H1 (cell line): Measurements from ENCODE around the gene TXNRD2. TPM values are rescaled to one million over a fixed set of nuclear protein-coding genes. Genes with fewer than 3 reads are reported as not detected.

ENCODE experiments used
- CTCF ChIA-PET: fragments of 300-600 bp; sonication (Branson Sonifier 250); formaldehyde crosslinking; loops from one replicate; lab custom pipeline; 2021; ENCODE audit not compliant: partially characterized antibody; lab: Charles Lee
- POLR2A ChIA-PET: fragments of 300-600 bp; sonication (Branson Sonifier 250); formaldehyde crosslinking; loops from one replicate; lab custom pipeline; 2021; ENCODE audit warnings: inconsistent platforms; ENCODE audit not compliant: partially characterized antibody; lab: Charles Lee
- DNase-seq, 2 experiments: peaks; one replicate each; pipeline versions ENCODE4 v3.0.0 to v3.0.0-alpha.2; 2010 to 2022; ENCODE audit warnings: low spot score in 2 of 2, low read depth in 1 of 2, mixed read lengths in 1 of 2
- FAIRE-seq: peaks from 2 replicates; lab custom pipeline; 2011; peaks lifted over from hg19 to GRCh38; lab: Jason Lieb, UNC
- H2AFZ ChIP-seq: 2 replicates; pipeline ENCODE4 v1.8.1; 2012; ENCODE audit warnings: low read length, inconsistent platforms
- H2AK5ac ChIP-seq: 2 replicates; pipeline ENCODE4 v1.6.1; 2013; ENCODE audit warnings: low read depth, low read length
- H2BK120ac ChIP-seq: replicated peaks from 2 replicates; pipeline ENCODE3; 2013; ENCODE audit warnings: low read depth, low read length, inconsistent platforms
- H2BK12ac ChIP-seq: 2 replicates; pipeline ENCODE4 v1.6.1; 2013; ENCODE audit warnings: low read depth, low read length
- H2BK15ac ChIP-seq: 2 replicates; pipeline ENCODE4 v1.6.1; 2013; ENCODE audit warnings: low read length
- H2BK20ac ChIP-seq: 2 replicates; pipeline ENCODE4 v1.6.1; 2013; ENCODE audit warnings: low read length
- H2BK5ac ChIP-seq: 2 replicates; pipeline ENCODE4 v1.6.1; 2013; ENCODE audit warnings: low read depth, low read length
- H3K14ac ChIP-seq: 2 replicates; pipeline ENCODE4 v1.6.1; 2013; ENCODE audit warnings: inconsistent platforms; ENCODE audit not compliant: insufficient read length
- H3K18ac ChIP-seq: 2 replicates; pipeline ENCODE4 v1.6.1; 2013; ENCODE audit warnings: low read length; ENCODE audit errors: extremely low read depth
- H3K23ac ChIP-seq: 2 replicates; pipeline ENCODE4 v1.6.1; 2013; ENCODE audit warnings: inconsistent platforms; ENCODE audit not compliant: insufficient read length
- H3K23me2 ChIP-seq: 2 replicates; pipeline ENCODE4 v1.6.1; 2013; ENCODE audit warnings: low read depth, low read length
- H3K27ac ChIP-seq: 2 replicates; pipeline ENCODE4 v1.6.1; 2011; ENCODE audit warnings: low read depth, low read length, inconsistent platforms
- H3K27me3 ChIP-seq, 4 experiments: replicated peaks in 1 of 4; 1 replicate in 1 of 4; 2 replicates in 3 of 4; pipeline versions ENCODE4 v1.6.1 to v1.8.1; 2011 to 2013; ENCODE audit warnings: low read length in 3 of 4, mild to moderate bottlenecking in 3 of 4, inconsistent platforms in 2 of 4, mixed read lengths in 2 of 4, moderate library complexity in 1 of 4; ENCODE audit not compliant: control insufficient read depth in 3 of 4, insufficient read depth in 3 of 4; ENCODE audit errors: extremely low read depth in 1 of 4
- H3K36me3 ChIP-seq, 4 experiments: 2 replicates each; pipeline versions ENCODE4 v1.6.1 to v1.8.1; 2011 to 2013; ENCODE audit warnings: mild to moderate bottlenecking in 4 of 4, low read length in 3 of 4, moderate library complexity in 2 of 4, control low read depth in 1 of 4, inconsistent platforms in 1 of 4; ENCODE audit not compliant: insufficient read depth in 4 of 4, control insufficient read depth in 2 of 4
- H3K4ac ChIP-seq: replicated peaks from 2 replicates; pipeline ENCODE3; 2013; ENCODE audit warnings: low read length, low read depth, mixed read lengths, inconsistent platforms; ENCODE audit not compliant: insufficient read length
- H3K4me1 ChIP-seq, 4 experiments: replicated peaks in 1 of 4; 1 replicate in 1 of 4; 2 replicates in 3 of 4; pipeline versions ENCODE4 v1.6.1 to v1.8.1; 2011 to 2013; ENCODE audit warnings: low read length in 3 of 4, inconsistent platforms in 2 of 4, mixed read lengths in 1 of 4; ENCODE audit not compliant: insufficient read depth in 4 of 4, control insufficient read depth in 3 of 4
- H3K4me2 ChIP-seq, 2 experiments: 2 replicates each; pipeline versions ENCODE4 v1.6.1 to v1.8.1; 2011 to 2013; ENCODE audit warnings: low read depth in 2 of 2, low read length in 2 of 2, control low read depth in 1 of 2, inconsistent platforms in 1 of 2, mild to moderate bottlenecking in 1 of 2; ENCODE audit not compliant: insufficient read depth in 1 of 2
- H3K4me3 ChIP-seq, 4 experiments: fragments of 200-600, 300-600 bp in 1 of 4; sonication (generic), shearing (Covaris generic), sonication (Bioruptor Twin) in 1 of 4; 2 replicates each; pipeline versions ENCODE4 v1.5.1 to v1.8.1; 2011 to 2016; ENCODE audit warnings: low read length in 4 of 4, low read depth in 3 of 4, control low read depth in 2 of 4, inconsistent platforms in 2 of 4, mild to moderate bottlenecking in 2 of 4, mixed read lengths in 1 of 4, moderate library complexity in 1 of 4; ENCODE audit not compliant: insufficient read depth in 2 of 4; ENCODE audit errors: extremely low read depth in 1 of 4
- H3K56ac ChIP-seq: replicated peaks from 2 replicates; pipeline ENCODE3; 2013; ENCODE audit warnings: low read depth, mild to moderate bottlenecking, mixed read lengths, low read length, inconsistent platforms; ENCODE audit not compliant: insufficient read length
- H3K79me1 ChIP-seq: 2 replicates; pipeline ENCODE4 v1.6.1; 2013; ENCODE audit warnings: low read depth, low read length, control low read depth
- H3K79me2 ChIP-seq, 2 experiments: 2 replicates each; pipeline versions ENCODE4 v1.6.1 to v1.8.1; 2012 to 2013; ENCODE audit warnings: low read length in 2 of 2, mild to moderate bottlenecking in 2 of 2, inconsistent platforms in 1 of 2; ENCODE audit not compliant: insufficient read depth in 2 of 2, control insufficient read depth in 1 of 2
- H3K9ac ChIP-seq, 4 experiments: replicated peaks in 1 of 4; 1 replicate in 1 of 4; 2 replicates in 3 of 4; pipeline versions ENCODE4 v1.6.1 to v1.8.1; 2011 to 2013; ENCODE audit warnings: low read depth in 3 of 4, low read length in 3 of 4, control low read depth in 2 of 4, mild to moderate bottlenecking in 2 of 4, moderate library complexity in 2 of 4, inconsistent platforms in 1 of 4; ENCODE audit errors: extremely low read depth in 1 of 4
- H3K9me3 ChIP-seq, 2 experiments: 2 replicates each; pipeline versions ENCODE4 v1.6.1 to v1.8.1; 2012 to 2013; ENCODE audit warnings: mild to moderate bottlenecking in 2 of 2, moderate library complexity in 2 of 2, control low read depth in 1 of 2, inconsistent platforms in 1 of 2, low read depth in 1 of 2, low read length in 1 of 2, mixed read lengths in 1 of 2; ENCODE audit not compliant: insufficient read depth in 2 of 2
- H4K20me1 ChIP-seq, 2 experiments: replicated peaks in 1 of 2; 2 replicates each; pipeline versions ENCODE3 to v1.8.1; 2011 to 2013; ENCODE audit warnings: inconsistent platforms in 2 of 2, low read length in 2 of 2, mild to moderate bottlenecking in 1 of 2; ENCODE audit not compliant: insufficient read depth in 2 of 2, control insufficient read depth in 1 of 2
- H4K5ac ChIP-seq: 2 replicates; pipeline ENCODE4 v1.6.1; 2013; ENCODE audit warnings: low read length, low read depth, mixed read lengths, inconsistent platforms; ENCODE audit not compliant: insufficient read length
- H4K8ac ChIP-seq: 2 replicates; pipeline ENCODE4 v1.8.0; 2013; ENCODE audit warnings: mild to moderate bottlenecking, moderate library complexity, low read length, inconsistent platforms; ENCODE audit not compliant: insufficient read depth; ENCODE audit errors: extremely low read depth
- H4K91ac ChIP-seq: replicated peaks from 2 replicates; pipeline ENCODE3; 2013; ENCODE audit warnings: low read length, mixed read lengths, inconsistent platforms; ENCODE audit not compliant: insufficient read length
- CHD1 ChIP-seq: IDR thresholded peaks from 2 replicates; pipeline ENCODE4 v1.6.1; 2012; ENCODE audit warnings: low read depth, low read length, improper control_type of control experiment
- FOSL1 ChIP-seq: IDR thresholded peaks from 2 replicates; pipeline ENCODE4 v1.6.1; 2011; ENCODE audit warnings: mild to moderate bottlenecking, low read depth, low read length, moderate library complexity; ENCODE audit not compliant: insufficient read depth
- GTF2F1 ChIP-seq: IDR thresholded peaks from 2 replicates; pipeline ENCODE4 v1.6.1; 2012; ENCODE audit warnings: low read depth, low read length, improper control_type of control experiment, borderline replicate concordance
- HDAC6 ChIP-seq: IDR thresholded peaks from one replicate; pipeline ENCODE4 v1.7.1; 2012; ENCODE audit warnings: low read depth, mild to moderate bottlenecking, inconsistent platforms, low read length, moderate library complexity
- KDM4A ChIP-seq: IDR thresholded peaks from one replicate; pipeline ENCODE4 v1.7.1; 2012; ENCODE audit warnings: low read depth, mild to moderate bottlenecking, moderate library complexity, low read length, inconsistent platforms; ENCODE audit not compliant: severe bottlenecking
- RFX5 ChIP-seq: IDR thresholded peaks from 2 replicates; pipeline ENCODE4 v1.6.1; 2011; ENCODE audit warnings: low read depth, low read length, improper control_type of control experiment, borderline replicate concordance
- SP4 ChIP-seq: IDR thresholded peaks from 2 replicates; pipeline ENCODE4 v1.6.1; 2012; ENCODE audit warnings: low read length, inconsistent platforms
- TCF12 ChIP-seq: IDR thresholded peaks from 2 replicates; pipeline ENCODE4 v1.6.1; 2011; ENCODE audit warnings: low read depth, mild to moderate bottlenecking, low read length
- TEAD4 ChIP-seq: IDR thresholded peaks from 2 replicates; pipeline ENCODE4 v1.6.1; 2012; ENCODE audit warnings: low read depth, low read length, inconsistent platforms, mixed read lengths
- WGBS, 2 experiments: shearing (Covaris generic) in 1 of 2; methylation state at CpG; one replicate each; pipeline versions ENCODE4 v1.1.6 to v1.1.7; 2013 to 2015; ENCODE audit warnings: low lambda C conversion rate in 2 of 2, mixed read lengths in 2 of 2, inconsistent platforms in 1 of 2, low coverage in 1 of 2, missing lambda C conversion rate in 1 of 2; ENCODE audit not compliant: insufficient replicate concordance in 2 of 2, insufficient coverage in 1 of 2, insufficient read length in 1 of 2; ENCODE audit errors: extremely low coverage in 1 of 2, missing lambda C conversion rate in 1 of 2; 5-methylcytosine and 5-hydroxymethylcytosine counted together
- polyA plus RNA-seq, 7 experiments: library from polyadenylated mRNA; depleted of rRNA in 3 of 7; stranded (reverse) in 5 of 7; unstranded in 2 of 7; fragments of >200 nt in 5 of 7; fragments of 200-250 nt in 2 of 7; gene quantifications; 1 replicate in 5 of 7; 2 replicates in 1 of 7; 4 replicates in 1 of 7; pipeline versions ENCODE4 v1.2.1 to v1.2.3, GENCODE V29; 2011 to 2013; ENCODE audit warnings: missing spikeins in 2 of 7, mixed read lengths in 2 of 7
- total RNA-seq: library from RNA; stranded (reverse); fragmentation: NEBNext Ultra II Directional; extraction: Animal tissue kit (Norgen Biotek cat#: 25700); gene quantifications from 2 replicates; pipeline ENCODE4 v1.2.1, GENCODE V29; 2021

The TXNRD2 gene
- total and polyA plus RNA-seq, 2 of the 8 experiments (the other 6 are each of a cell fraction or from before 2014, with no cell fraction given): 14.8 to 21.9 TPM

DNA sequence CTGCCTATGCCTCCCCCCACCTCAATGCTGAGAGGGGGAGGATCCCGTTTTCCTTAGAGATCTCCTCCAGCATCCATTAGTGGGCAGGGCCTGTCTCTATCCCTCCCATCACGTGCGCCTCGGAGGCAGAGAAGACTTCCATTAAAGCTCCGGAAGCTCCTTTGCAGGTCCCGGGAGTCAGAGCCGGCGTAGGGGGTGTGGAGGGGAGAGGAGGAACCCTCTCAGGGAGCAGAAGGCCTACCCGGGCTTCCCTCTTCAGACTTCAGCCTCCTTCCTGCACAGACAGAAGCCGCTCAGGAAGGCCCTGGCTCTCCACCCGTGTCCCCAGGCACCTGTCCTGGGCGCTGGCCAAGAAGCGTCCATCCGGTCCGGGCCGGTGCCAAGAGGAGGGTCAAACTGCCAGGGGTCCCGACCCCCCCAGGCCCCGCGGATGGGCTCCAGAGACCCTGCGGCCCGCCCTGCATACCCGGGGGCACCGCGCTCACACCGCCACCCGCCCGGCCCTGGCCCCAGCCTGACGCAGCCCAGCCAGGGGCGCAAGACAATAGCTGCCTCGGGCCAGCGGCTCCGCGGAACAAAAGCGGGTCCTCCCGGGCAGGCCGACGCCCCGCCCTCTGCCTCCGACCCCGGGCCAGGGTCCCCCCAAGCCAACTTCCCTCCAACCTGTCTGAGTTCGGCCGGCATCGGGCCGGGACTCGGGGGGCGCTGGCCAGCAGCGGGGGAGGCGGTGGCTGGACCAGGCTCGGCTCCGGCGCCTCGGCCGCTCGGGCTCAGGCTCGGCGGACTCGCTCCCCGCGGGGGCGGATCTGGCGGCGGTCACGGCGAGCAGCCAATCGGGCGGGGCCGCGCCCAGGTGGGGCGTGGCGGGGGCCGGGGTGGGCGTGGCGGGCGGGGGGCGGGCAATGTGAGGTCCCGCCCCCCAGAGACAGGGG, 45.1 kb upstream of the TXNRD2 start:
- FAIRE-seq (peak; percentile 42), DNase-seq (peak in 1 of 2 experiments; percentile 89)
- ChIA-PET CTCF (interaction anchor here (0.7 to 5.6 kb wide), 7 partner anchors 10 to 220 kb away, joined by 3 to 58 read pairs (median 3); no protein-coding TSS in a partner anchor), POLR2A (interaction anchor here (0.7 to 2.7 kb wide), 11 partner anchors 9 to 137 kb away, joined by 3 to 13 read pairs (median 5); partner anchors contain the start of gene TANGO2)
- H3K23ac ChIP-seq: no peak overlapping the region
- peak overlapping the region; percentile 53 to 91 (median 71); a peak in 6 of 7 replicates for H3K9ac ChIP-seq
- H2BK12ac ChIP-seq: no peak overlapping the region; the same call in 1 of the 2 replicates
- H3K14ac ChIP-seq: no peak overlapping the region
- no peaks in the 10 kb centered on the region for H3K9me3 ChIP-seq
- peaks cover 0 to under 1% (median under 1%) of the 10 kb centered on the region in 4 experiments; a peak in 1 of 8 replicates for H3K36me3 ChIP-seq
- peak overlapping the region; percentile 57; the same call in 1 of the 2 replicates for H3K27ac ChIP-seq
- H2BK5ac ChIP-seq: no peak overlapping the region; the same call in 1 of the 2 replicates
- H3K4me1 ChIP-seq: peaks cover 0 to 17% (median 11%) of the 10 kb centered on the region in 4 experiments; a peak in 5 of 7 replicates
- H3K4me3 ChIP-seq: peak overlapping the region; percentile 74 to 88 (median 82)
- H4K5ac ChIP-seq: peak overlapping the region; percentile 42
- peaks cover 0 to 8% of the 10 kb centered on the region in 2 experiments; a peak in 1 of 4 replicates for H3K79me2 ChIP-seq
- peaks cover 24% of the 10 kb centered on the region for H3K79me1 ChIP-seq
- 0 out of 2 replicates have a peak overlapping the region, but pooled peaks have one; percentile 40 for H2BK15ac ChIP-seq
- peak overlapping the region; percentile 90 for H4K8ac ChIP-seq
- H2BK120ac ChIP-seq: no peak overlapping the region
- H2AK5ac ChIP-seq: peak overlapping the region; percentile 66; the same call in 1 of the 2 replicates
- H3K56ac ChIP-seq: no peak overlapping the region
- H4K20me1 ChIP-seq: peaks cover 9 to 22% of the 10 kb centered on the region in 2 experiments
- peak overlapping the region; percentile 52 for H4K91ac ChIP-seq
- peaks cover 4% of the 10 kb centered on the region; the same call in 1 of the 2 replicates for H3K23me2 ChIP-seq
- 2% methylated on average over 43 of the region's 76 CpGs; no CpG with 5 or more reads in 1 of the 2 experiments for WGBS, 2 experiments
- peak overlapping the region; percentile 53; the same call in 1 of the 2 replicates for H3K18ac ChIP-seq
- H3K4ac ChIP-seq: no peak overlapping the region
- H3K4me2 ChIP-seq: peak overlapping the region; percentile 89
- no peaks in the 10 kb centered on the region for H3K27me3 ChIP-seq
- H2BK20ac ChIP-seq: no peak overlapping the region
- no peak overlapping the region for H2AFZ ChIP-seq
- TF ChIP-seq SP4 (no peak), CHD1 (no peak), TEAD4 (no peak), GTF2F1 (no peak), KDM4A (no peak), HDAC6 (no peak), FOSL1 (no peak), RFX5 (no peak), TCF12 (no peak)
